GM10847 (cell line): Measurements from ENCODE around the gene ANKK1.

ENCODE experiments used
- POLR2A ChIP-seq: IDR thresholded peaks from 2 replicates; pipeline ENCODE4 v1.6.1; 2011; ENCODE audit not compliant: insufficient read length; ENCODE audit errors: extremely low read depth

ANKK1 gene

GRCh38 chr11:113415343-113415742 is 27.8 kb downstream of the ANKK1 start:
- no peak for TF ChIP-seq POLR2A

- no peak for TF ChIP-seq POLR2A
Measured at GRCh38 chr11:113417428-113417827, 29.8 kb downstream of the ANKK1 start.

- no peak for TF ChIP-seq POLR2A
Measured at GRCh38 chr11:113419454-113420003, 31.9 kb downstream of the ANKK1 start.

GRCh38 chr11:113420808-113421207 is 33.2 kb downstream of the ANKK1 start:
- no peak for TF ChIP-seq POLR2A

- TF ChIP-seq POLR2A: no peak
Measured at GRCh38 chr11:113426686-113427085, 39.1 kb downstream of the ANKK1 start.

GRCh38 chr11:113431746-113432145 is 44.2 kb downstream of the ANKK1 start:
- TF ChIP-seq POLR2A: no peak

GRCh38 chr11:113435190-113435968 is 47.8 kb downstream of the ANKK1 start:
- TF ChIP-seq POLR2A: no peak

- TF ChIP-seq POLR2A: no peak
Measured at GRCh38 chr11:113436672-113437252, 49.2 kb downstream of the ANKK1 start.

GRCh38 chr11:113440816-113441215 is 53.2 kb downstream of the ANKK1 start:
- no peak for TF ChIP-seq POLR2A

- no peak for TF ChIP-seq POLR2A
Measured at GRCh38 chr11:113444502-113445123, 57.0 kb downstream of the ANKK1 start.

- TF ChIP-seq POLR2A: no peak
Measured at GRCh38 chr11:113446112-113446511, 58.5 kb downstream of the ANKK1 start.

GRCh38 chr11:113446938-113447337 is 59.4 kb downstream of the ANKK1 start:
- no peak for TF ChIP-seq POLR2A

- TF ChIP-seq POLR2A: no peak
Measured at GRCh38 chr11:113447621-113448315, 60.2 kb downstream of the ANKK1 start.

GRCh38 chr11:113448316-113448677 is 60.7 kb downstream of the ANKK1 start:
- no peak for TF ChIP-seq POLR2A

GRCh38 chr11:113449743-113450142 is 62.2 kb downstream of the ANKK1 start:
- no peak for TF ChIP-seq POLR2A
